H1 (cell line): ENCODE measurements around the gene KRTCAP2. TPM values are rescaled to one million over a fixed set of nuclear protein-coding genes. Genes with fewer than 3 reads are reported as not detected.

Experiments used
- CHD1 ChIP-seq: IDR thresholded peaks from 2 replicates; pipeline ENCODE4 v1.6.1; 2012; ENCODE audit warnings: low read depth, low read length, improper control_type of control experiment
- CHD7 ChIP-seq: fragments of 300-600 bp; sonication (generic); IDR thresholded peaks from 2 replicates; pipeline ENCODE4 v1.7.1; 2012; ENCODE audit warnings: low read length, moderate library complexity, mild to moderate bottlenecking, inconsistent platforms; ENCODE audit not compliant: insufficient replicate concordance
- KDM1A ChIP-seq: fragments of 200-600, 300-600 bp; sonication (generic); IDR thresholded peaks from 2 replicates; pipeline ENCODE4 v1.7.1; 2016; ENCODE audit warnings: mild to moderate bottlenecking, low read length, borderline replicate concordance
- KDM5A ChIP-seq: fragments of 200-600 bp; IDR thresholded peaks from 2 replicates; pipeline ENCODE4 v1.7.1; 2012; ENCODE audit warnings: mild to moderate bottlenecking, low read length, inconsistent platforms, mixed read lengths
- polyA plus RNA-seq, 7 experiments: library from polyadenylated mRNA; depleted of rRNA in 3 of 7; stranded (reverse) in 5 of 7; unstranded in 2 of 7; fragments of >200 nt in 5 of 7; fragments of 200-250 nt in 2 of 7; gene quantifications; 1 replicate in 5 of 7; 2 replicates in 1 of 7; 4 replicates in 1 of 7; pipeline versions ENCODE4 v1.2.1 to v1.2.3, GENCODE V29; 2011 to 2013; ENCODE audit warnings: missing spikeins in 2 of 7, mixed read lengths in 2 of 7
- total RNA-seq: library from RNA; stranded (reverse); fragmentation: NEBNext Ultra II Directional; extraction: Animal tissue kit (Norgen Biotek cat#: 25700); gene quantifications from 2 replicates; pipeline ENCODE4 v1.2.1, GENCODE V29; 2021
- TF ChIP-seq, protein P1 (sequence below), 3 experiments: IDR thresholded peaks; 1 replicate in 2 of 3; 2 replicates in 1 of 3; pipeline versions ENCODE4 v1.5.1 to v1.6.1; 2011; ENCODE audit warnings: low read length in 3 of 3, mild to moderate bottlenecking in 3 of 3, inconsistent platforms in 2 of 3, low read depth in 1 of 3, moderate library complexity in 1 of 3; ENCODE audit not compliant: insufficient read depth in 1 of 3; ENCODE audit errors: control extremely low read depth in 1 of 3
- TF ChIP-seq, protein P2 (sequence below): IDR thresholded peaks from 2 replicates; pipeline ENCODE4 v1.6.1; 2012; ENCODE audit warnings: low read length, inconsistent platforms

The KRTCAP2 gene
- total and polyA plus RNA-seq, 2 of the 8 experiments (the other 6 are each of a cell fraction or from before 2014, with no cell fraction given), result 146 to 317 TPM

DNA sequence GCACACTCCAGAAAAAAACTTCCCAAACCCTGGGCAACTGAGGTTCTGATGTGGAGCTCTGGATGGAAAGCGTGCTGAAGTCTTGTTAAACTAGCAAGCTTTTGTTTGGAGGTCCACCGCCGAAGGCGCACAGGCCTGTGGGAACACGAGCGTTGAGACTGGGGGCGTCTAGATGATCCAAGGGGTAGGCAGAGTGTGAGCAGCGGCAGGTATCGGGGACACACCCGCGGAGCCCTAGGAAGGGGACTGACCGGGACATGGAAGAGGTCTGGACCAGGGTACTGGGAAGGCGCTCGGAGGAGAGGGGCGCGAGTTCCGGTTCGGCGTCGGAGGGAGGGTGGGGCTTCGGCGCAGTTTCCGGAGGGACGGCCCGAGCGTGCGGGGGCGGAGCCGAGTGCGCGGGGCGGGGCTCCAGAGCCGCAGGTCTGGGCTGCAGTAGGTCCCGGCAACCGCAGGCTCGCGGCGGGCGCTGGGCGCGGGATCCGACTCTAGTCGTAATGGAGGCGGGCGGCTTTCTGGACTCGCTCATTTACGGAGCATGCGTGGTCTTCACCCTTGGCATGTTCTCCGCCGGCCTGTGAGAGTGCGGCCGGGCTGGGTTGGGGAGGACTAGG is 37.6 kb downstream of the KRTCAP2 start, which contains the start of gene SLC50A1 (continued):
- TF ChIP-seq CHD1 (no peak), KDM5A (no peak), KDM1A (no peak), CHD7 (no peak)
- TF ChIP-seq, protein P1, sequence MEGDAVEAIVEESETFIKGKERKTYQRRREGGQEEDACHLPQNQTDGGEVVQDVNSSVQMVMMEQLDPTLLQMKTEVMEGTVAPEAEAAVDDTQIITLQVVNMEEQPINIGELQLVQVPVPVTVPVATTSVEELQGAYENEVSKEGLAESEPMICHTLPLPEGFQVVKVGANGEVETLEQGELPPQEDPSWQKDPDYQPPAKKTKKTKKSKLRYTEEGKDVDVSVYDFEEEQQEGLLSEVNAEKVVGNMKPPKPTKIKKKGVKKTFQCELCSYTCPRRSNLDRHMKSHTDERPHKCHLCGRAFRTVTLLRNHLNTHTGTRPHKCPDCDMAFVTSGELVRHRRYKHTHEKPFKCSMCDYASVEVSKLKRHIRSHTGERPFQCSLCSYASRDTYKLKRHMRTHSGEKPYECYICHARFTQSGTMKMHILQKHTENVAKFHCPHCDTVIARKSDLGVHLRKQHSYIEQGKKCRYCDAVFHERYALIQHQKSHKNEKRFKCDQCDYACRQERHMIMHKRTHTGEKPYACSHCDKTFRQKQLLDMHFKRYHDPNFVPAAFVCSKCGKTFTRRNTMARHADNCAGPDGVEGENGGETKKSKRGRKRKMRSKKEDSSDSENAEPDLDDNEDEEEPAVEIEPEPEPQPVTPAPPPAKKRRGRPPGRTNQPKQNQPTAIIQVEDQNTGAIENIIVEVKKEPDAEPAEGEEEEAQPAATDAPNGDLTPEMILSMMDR (IDR thresholded peaks at IDR 0.05; ENCODE audit: control extremely low read depth in 1 of 3, insufficient read depth in 1 of 3, low read depth in 1 of 3, low read length in 3 of 3), result peak in 1 of 3 experiments; percentile 28; a peak in 2 of 4 replicates
- TF ChIP-seq, protein P2, sequence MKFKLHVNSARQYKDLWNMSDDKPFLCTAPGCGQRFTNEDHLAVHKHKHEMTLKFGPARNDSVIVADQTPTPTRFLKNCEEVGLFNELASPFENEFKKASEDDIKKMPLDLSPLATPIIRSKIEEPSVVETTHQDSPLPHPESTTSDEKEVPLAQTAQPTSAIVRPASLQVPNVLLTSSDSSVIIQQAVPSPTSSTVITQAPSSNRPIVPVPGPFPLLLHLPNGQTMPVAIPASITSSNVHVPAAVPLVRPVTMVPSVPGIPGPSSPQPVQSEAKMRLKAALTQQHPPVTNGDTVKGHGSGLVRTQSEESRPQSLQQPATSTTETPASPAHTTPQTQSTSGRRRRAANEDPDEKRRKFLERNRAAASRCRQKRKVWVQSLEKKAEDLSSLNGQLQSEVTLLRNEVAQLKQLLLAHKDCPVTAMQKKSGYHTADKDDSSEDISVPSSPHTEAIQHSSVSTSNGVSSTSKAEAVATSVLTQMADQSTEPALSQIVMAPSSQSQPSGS, result no peak
